K562 treated with DMSO at 1 percent for 48 hours (cell line): ENCODE measurements around the gene CABLES1. TPM values are rescaled to one million over a fixed set of nuclear protein-coding genes. Genes with fewer than 3 reads are reported as not detected.

Source experiments
- total RNA-seq: library from RNA; unstranded; fragments of 300-600 nt; gene quantifications from 2 replicates; pipeline ENCODE4 v1.2.3, GENCODE V29; 2022; ENCODE audit warnings: low replicate concordance; ENCODE audit errors: extremely low read depth

The CABLES1 gene, protein sequence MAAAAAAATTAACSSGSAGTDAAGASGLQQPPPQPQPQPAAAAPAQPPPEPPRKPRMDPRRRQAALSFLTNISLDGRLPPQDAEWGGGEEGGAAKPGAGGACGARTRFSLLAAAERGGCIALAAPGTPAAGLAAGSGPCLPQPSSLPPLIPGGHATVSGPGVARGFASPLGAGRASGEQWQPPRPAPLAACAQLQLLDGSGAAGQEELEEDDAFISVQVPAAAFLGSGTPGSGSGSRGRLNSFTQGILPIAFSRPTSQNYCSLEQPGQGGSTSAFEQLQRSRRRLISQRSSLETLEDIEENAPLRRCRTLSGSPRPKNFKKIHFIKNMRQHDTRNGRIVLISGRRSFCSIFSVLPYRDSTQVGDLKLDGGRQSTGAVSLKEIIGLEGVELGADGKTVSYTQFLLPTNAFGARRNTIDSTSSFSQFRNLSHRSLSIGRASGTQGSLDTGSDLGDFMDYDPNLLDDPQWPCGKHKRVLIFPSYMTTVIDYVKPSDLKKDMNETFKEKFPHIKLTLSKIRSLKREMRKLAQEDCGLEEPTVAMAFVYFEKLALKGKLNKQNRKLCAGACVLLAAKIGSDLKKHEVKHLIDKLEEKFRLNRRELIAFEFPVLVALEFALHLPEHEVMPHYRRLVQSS
- total RNA-seq = not detected in 2 replicates

DNA sequence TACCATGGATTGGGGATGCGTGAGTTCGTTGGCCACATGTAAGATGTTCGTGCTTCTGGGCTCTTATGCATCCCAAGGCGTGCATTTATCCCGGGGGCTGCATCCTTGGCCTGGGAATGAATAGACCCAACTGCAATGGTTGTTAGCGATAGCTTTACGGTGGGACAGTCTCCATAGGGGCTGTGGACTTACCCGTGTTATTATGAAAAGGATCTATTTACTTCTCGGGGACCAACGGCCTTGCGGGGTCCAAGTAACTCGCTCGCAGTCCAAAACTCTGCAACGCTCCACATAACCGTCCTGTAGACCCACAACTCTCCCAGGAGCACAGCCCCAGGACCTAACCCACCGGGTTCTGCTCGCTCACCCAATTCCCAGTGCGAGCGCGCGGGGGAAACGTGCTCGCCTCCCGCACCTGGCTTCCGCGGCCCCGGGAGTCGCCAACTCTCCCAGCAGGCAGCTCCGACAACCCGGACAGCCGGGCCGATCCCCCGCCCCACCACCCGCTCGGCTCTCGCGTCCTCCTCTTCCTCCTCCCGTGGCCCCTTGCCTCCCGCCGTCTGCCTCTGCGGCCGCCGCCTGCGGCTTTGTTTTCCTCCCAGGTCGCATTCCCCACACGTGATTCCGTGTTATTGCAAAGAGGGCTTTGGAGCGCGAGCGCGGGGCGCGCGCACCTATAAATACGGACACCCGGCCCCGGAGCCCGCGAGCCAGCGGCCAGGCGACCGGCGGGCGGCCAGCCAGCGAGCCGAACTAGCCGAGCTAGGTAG lies at the start of gene CABLES1:
CABLES1 (plus strand) TSS at position 706 of the 770 bp plus-strand sequence. CDS start 278 bp downstream, outside the sequence.

Other genes starting within 250 kb of the CABLES1 start
- not detected in 2 replicates for gene RBBP8, start 202.2 kb upstream of the CABLES1 start, total RNA-seq